ENCODE measurements around the gene JUND.

- TF ChIP-seq TAF1 (IDR thresholded peaks at IDR 0.05; ENCODE audit: low read depth): no peak
- no peak for TF ChIP-seq RAD21 (IDR thresholded peaks at IDR 0.05; ENCODE audit: low read depth)
- TF ChIP-seq CEBPB (IDR thresholded peaks at IDR 0.05): no peak
- no peak for TF ChIP-seq TCF12 (IDR thresholded peaks at IDR 0.05; ENCODE audit: low read depth)
- no peak for TF ChIP-seq EP300 (IDR thresholded peaks at IDR 0.05; ENCODE audit: borderline replicate concordance)
- no peak for TF ChIP-seq REST (IDR thresholded peaks at IDR 0.05; ENCODE audit: low read depth)
- TF ChIP-seq YY1 (IDR thresholded peaks at IDR 0.05; ENCODE audit: low read depth): no peak
- TF ChIP-seq FOXM1 (IDR thresholded peaks at IDR 0.05; ENCODE audit: borderline replicate concordance, low read depth): no peak
- TF ChIP-seq MAX (IDR thresholded peaks at IDR 0.05): no peak
- no peak for TF ChIP-seq CREB1 (IDR thresholded peaks at IDR 0.05; ENCODE audit: low read depth)
- TF ChIP-seq NFIC (IDR thresholded peaks at IDR 0.05): no peak
- TF ChIP-seq EGR1 (IDR thresholded peaks at IDR 0.05): no peak
Observed at GRCh38 chr19:18289471-18290301, 8.3 kb upstream of the JUND start.
